Measurements from ENCODE around the gene ANKRD9.

GRCh38 chr14:102500713-102501112, 8.9 kb downstream of the ANKRD9 start:
- TF ChIP-seq CTCF (IDR thresholded peaks at IDR 0.05; ENCODE audit: poor library complexity) (no peak), EZH2 (IDR thresholded peaks at IDR 0.05; ENCODE audit: borderline replicate concordance) (no peak)

Measured in hepatocyte (in vitro differentiated cells).